GM12801 (cell line): Measurements from ENCODE around the gene DIS3L2.
"Not testable (repeated sequence)": the region's sequence is repeated elsewhere in the genome, so short reads cannot be mapped to it uniquely, and the experiment has no call there.

Experiments
- TF ChIP-seq, protein P1 (sequence below): IDR thresholded peaks from one replicate; pipeline ENCODE4 v1.5.1; 2011; ENCODE audit warnings: control low read depth; ENCODE audit not compliant: insufficient read length; ENCODE audit errors: extremely low read depth

Gene DIS3L2

GRCh38 chr2:232378735-232379151, 417.2 kb downstream of the DIS3L2 start, which contains the start of gene ALPP:
TSS of gene ALPP (plus strand) at chr2:232378751. CDS start at chr2:232378803, 52 bp downstream.
- TF ChIP-seq, protein P1, sequence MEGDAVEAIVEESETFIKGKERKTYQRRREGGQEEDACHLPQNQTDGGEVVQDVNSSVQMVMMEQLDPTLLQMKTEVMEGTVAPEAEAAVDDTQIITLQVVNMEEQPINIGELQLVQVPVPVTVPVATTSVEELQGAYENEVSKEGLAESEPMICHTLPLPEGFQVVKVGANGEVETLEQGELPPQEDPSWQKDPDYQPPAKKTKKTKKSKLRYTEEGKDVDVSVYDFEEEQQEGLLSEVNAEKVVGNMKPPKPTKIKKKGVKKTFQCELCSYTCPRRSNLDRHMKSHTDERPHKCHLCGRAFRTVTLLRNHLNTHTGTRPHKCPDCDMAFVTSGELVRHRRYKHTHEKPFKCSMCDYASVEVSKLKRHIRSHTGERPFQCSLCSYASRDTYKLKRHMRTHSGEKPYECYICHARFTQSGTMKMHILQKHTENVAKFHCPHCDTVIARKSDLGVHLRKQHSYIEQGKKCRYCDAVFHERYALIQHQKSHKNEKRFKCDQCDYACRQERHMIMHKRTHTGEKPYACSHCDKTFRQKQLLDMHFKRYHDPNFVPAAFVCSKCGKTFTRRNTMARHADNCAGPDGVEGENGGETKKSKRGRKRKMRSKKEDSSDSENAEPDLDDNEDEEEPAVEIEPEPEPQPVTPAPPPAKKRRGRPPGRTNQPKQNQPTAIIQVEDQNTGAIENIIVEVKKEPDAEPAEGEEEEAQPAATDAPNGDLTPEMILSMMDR, result not testable (repeated sequence)

DNA sequence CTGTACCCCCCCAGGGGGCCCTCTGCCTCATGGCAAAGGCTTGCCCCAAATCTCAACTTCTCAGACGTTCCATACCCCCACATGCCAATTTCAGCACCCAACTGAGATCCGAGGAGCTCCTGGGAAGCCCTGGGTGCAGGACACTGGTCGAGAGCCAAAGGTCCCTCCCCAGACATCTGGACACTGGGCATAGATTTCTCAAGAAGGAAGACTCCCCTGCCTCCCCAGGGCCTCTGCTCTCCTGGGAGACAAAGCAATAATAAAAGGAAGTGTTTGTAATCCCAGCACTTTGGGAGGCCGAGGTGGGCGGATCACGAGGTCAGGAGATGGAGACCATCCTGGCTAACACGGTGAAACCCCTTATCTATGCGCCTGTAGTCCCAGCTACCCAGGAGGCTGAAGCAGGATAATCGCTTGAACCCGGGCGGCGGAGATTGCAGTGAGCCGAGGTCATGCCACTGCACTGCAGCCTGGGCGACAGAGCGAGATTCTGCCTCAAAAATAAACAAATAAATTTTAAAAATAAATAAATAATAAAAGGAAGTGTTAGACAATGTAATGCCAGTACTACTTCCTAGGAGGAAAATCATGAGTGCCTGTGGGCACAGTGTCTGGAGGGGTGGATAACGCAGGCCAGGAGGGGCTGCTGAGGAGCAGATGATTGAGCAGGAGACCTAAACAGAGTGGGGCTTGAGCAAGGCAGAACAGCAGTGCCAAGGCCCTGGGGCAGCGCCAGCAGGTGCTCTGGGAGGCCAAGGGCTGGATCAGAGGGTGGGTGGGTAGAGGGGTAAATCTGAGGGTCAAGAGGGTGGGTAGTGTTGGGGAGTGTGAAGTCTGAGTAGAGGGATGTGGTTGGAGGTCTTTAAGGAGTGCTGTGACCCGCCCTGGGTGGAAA, 421.1 kb downstream of the DIS3L2 start:
- TF ChIP-seq, protein P1, result no peak

- TF ChIP-seq, protein P1, result no peak
These were observed 423.0 kb downstream of the DIS3L2 start for GRCh38 chr2:232384466-232384865.

DNA sequence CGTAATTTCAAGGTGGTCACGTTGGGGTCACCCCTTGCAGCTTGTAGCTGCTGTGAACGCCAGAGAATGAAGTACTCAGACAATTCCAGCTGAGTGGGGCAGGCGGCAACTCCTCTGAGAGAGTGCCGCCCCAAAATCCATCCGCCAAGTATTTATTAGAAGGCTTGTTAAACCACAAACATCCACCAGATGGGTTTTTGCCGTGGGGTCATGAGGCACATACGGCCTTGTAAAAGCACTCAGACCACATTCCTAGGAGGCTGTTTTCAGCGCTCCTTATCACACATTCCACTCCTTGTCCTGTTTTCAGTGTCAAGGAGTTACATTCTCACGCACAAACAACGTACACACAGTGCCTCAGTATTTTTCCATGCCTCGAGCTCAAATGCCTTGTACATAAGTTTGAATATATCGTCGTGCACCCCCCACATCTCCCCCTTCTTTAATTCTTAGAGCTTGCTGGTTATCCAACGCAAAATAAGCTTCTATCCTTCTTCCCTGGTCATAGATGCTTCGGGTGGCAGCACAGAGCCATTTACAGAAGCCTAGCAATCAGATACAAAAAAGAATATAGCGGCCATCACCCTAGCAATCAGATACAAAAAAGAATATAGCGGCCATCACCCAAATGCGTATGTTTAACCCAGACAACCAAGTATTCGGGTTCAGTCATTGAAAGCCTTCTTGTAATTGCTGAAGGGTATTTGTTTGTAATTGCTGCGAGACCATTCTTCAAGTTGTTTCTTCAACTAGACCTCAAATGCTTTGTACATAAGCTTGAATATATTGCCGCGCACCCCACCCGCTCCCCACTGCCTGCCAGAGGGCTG, 424.4 kb downstream of the DIS3L2 start:
- TF ChIP-seq, protein P1, result no peak

- TF ChIP-seq, protein P1, result no peak
These were observed 424.9 kb downstream of the DIS3L2 start for GRCh38 chr2:232386490-232386739.
